Cardiac fibroblast (primary cell): ENCODE measurements around the gene PDGFC.
A peak's percentile ranks its signal among the peaks of the same experiment; 100 is the strongest.

Source experiments
- DNase-seq, 2 donors: peaks; one replicate each; pipeline versions ENCODE4 v3.0.0 to v3.0.0-alpha.2; 2010; ENCODE audit warnings: low read depth in 2 of 2
- H3K4me3 ChIP-seq, 2 donors: replicated peaks in 1 of 2; 1 replicate in 1 of 2; 2 replicates in 1 of 2; pipeline ENCODE4 v1.5.1; 2011; ENCODE audit warnings: low read depth in 2 of 2, low read length in 2 of 2, mild to moderate bottlenecking in 2 of 2, moderate library complexity in 1 of 2
- TF ChIP-seq, protein P1 (sequence below): IDR thresholded peaks from one replicate; pipeline ENCODE4 v1.5.1; 2011; ENCODE audit warnings: low read depth, mild to moderate bottlenecking, low read length, inconsistent platforms

PDGFC gene

DNA sequence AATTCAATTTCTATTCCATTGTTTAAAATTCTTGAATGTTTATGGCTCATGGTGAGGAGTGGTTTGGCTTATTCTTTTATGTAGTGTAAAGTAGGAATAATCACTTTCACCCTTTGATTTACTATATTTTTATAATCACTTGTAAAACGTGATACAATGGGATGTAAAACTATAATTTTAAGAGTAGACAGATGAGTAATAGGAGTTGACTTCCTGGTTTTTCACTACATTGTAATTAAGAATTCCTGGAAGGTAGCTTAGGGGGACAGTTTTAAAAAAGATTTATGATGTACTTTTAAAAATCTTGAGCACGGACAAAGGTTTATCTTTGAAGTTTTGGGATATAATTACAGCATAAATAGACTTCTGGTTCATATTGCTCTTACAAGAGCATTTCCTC is 65.3 kb downstream of the PDGFC start:
- H3K4me3 ChIP-seq: no peak overlapping the region
- TF ChIP-seq, protein P1, sequence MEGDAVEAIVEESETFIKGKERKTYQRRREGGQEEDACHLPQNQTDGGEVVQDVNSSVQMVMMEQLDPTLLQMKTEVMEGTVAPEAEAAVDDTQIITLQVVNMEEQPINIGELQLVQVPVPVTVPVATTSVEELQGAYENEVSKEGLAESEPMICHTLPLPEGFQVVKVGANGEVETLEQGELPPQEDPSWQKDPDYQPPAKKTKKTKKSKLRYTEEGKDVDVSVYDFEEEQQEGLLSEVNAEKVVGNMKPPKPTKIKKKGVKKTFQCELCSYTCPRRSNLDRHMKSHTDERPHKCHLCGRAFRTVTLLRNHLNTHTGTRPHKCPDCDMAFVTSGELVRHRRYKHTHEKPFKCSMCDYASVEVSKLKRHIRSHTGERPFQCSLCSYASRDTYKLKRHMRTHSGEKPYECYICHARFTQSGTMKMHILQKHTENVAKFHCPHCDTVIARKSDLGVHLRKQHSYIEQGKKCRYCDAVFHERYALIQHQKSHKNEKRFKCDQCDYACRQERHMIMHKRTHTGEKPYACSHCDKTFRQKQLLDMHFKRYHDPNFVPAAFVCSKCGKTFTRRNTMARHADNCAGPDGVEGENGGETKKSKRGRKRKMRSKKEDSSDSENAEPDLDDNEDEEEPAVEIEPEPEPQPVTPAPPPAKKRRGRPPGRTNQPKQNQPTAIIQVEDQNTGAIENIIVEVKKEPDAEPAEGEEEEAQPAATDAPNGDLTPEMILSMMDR: no peak
- no peak for DNase-seq

DNA sequence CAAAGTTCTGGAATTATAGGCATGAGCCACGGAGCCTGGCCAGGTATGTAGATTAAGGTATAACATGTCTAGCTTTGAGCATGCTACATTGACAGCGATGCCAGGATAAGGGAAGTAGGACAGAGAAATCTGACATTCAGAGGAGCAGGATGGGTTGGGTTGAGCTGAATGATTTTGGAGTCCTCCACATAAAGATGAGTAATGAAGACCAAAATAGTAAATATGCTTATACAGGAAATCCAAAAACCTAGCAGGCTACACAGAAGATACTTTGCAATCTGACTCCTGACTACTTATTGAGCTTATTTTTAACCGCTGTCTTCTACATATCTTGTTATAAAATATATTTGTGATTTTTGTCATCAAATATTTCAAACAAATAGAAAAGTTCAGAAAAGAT is 69.7 kb downstream of the PDGFC start:
- H3K4me3 ChIP-seq: no peak overlapping the region
- TF ChIP-seq, protein P1: no peak
- DNase-seq: peak; percentile 10 to 59

DNA sequence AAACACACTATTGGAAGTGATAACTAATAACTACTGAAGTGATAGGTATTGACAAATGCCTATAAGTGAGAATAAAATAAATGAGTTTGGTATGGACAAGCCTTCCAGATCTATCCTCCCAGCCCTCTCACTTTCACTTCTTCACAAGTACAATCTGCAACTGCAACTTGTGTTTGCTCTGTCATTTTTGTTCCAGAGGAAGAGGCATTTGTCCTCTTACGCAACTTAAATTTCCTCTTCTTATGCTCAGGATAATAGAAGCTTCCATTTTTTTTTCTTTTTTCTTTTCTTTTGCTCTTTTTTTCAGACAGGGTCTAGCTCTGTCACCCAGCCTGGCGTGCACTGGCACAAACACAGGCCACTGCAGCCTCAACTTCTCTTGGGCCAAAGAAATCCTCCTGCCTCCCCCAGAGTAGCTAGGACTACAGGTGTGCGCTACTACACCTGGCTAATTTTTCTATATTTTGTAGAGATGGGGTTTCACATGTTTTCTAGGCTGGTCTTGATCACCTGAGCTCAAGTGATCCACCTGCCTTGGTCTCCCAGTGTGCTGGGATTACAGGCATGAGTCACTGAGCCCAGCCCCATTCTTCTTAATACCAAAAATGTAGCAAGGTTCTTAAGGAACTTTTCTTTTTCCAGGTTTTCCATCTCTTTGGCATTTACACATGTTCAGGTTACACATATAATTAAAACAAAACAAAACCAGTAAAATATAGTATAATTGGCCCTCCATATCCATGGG is 73.1 kb downstream of the PDGFC start:
- DNase-seq: peak; percentile 52 to 55
- no peak overlapping the region for H3K4me3 ChIP-seq
- TF ChIP-seq, protein P1: no peak

DNA sequence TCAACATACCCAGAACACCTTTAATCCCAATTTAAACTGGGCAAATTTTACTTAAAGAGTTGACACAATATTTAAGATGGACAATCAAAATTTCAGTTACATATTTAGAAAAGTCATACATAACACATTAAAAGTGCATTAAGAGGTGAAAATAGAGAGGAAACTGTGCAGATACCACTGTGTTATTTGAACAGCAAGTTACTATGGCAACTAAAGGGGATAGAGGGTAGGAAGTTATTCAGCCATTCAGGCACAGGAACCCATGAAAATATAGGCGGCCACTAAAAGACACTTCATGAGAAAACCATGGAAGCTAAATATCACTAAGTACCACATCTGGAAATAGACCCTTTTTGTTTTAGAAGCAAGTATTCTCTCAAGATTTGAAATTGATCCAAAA is 75.1 kb downstream of the PDGFC start:
- H3K4me3 ChIP-seq: no peak overlapping the region
- TF ChIP-seq, protein P1: no peak
- peak in 1 of 2 donors; percentile 13 for DNase-seq

DNA sequence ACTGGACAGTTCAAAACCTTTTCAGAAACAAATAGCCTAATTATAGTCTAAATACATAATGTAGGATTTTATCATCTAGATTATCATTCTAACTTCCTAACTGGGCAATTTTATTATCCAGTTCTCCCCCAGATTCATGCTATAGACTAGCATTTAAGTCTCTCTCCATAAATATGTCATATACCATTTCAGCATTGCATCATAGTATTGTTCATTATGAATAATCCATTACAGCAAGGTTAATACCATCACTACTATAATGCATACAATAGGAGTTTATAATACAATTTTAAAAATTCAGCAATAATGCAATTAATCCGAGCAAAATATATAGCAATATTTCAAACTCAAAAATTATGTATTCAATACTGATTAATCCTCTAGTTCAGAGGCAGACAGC is 77.4 kb downstream of the PDGFC start:
- DNase-seq: no peak
- H3K4me3 ChIP-seq: no peak overlapping the region
- TF ChIP-seq, protein P1: no peak

DNA sequence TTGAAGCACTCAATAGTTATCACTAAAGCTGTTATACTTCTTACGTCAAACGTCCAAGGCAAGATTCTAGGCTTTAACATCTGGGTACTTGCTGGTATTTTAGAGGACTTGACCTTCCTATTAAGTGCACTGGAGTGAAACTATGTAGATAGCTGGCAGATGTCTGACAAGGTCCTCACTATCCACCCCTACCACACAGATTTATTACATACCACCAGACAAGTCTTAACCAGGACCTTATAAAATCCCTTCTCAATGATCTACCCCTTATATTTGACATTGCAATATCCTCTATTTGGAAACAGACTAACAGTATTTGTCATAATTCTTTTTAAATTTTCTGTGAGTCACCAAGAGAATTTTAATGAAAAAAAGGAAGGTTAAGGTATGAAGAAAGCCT is 78.8 kb downstream of the PDGFC start:
- H3K4me3 ChIP-seq: no peak overlapping the region
- TF ChIP-seq, protein P1: no peak
- DNase-seq: peak in 1 of 2 donors; percentile 30
